Neural cell (in vitro differentiated cells): ENCODE results near the gene KCTD15.

Source experiments
- EP300 ChIP-seq: fragments of 450-650 bp; conservative IDR thresholded peaks from 2 replicates; pipeline ENCODE4 v1.6.1; 2014; ENCODE audit warnings: antibody characterized with exemption, mild to moderate bottlenecking, moderate library complexity; ENCODE audit not compliant: poor library complexity, severe bottlenecking
- EZH2 ChIP-seq: fragments of 200-600, 300-800 bp; shearing (Covaris generic), sonication (generic); IDR thresholded peaks from 2 replicates; pipeline ENCODE4 v1.6.1; 2014; ENCODE audit warnings: antibody characterized with exemption, low read length, borderline replicate concordance, mild to moderate bottlenecking; ENCODE audit not compliant: insufficient read depth, poor library complexity, severe bottlenecking
- MXI1 ChIP-seq: fragments of 450-650 bp; conservative IDR thresholded peaks from 2 replicates; pipeline ENCODE4 v1.6.1; 2014; ENCODE audit warnings: antibody characterized with exemption, mild to moderate bottlenecking; ENCODE audit not compliant: poor library complexity, severe bottlenecking
- POLR2AphosphoS5 ChIP-seq: IDR thresholded peaks from 2 replicates; pipeline ENCODE4 v1.6.1; 2012
- REST ChIP-seq: IDR thresholded peaks from 2 replicates; pipeline ENCODE4 v1.6.1; 2012; ENCODE audit warnings: borderline replicate concordance
- SMC3 ChIP-seq: fragments of 450-650 bp; conservative IDR thresholded peaks from 2 replicates; pipeline ENCODE4 v1.6.1; 2014; ENCODE audit warnings: antibody characterized with exemption, mild to moderate bottlenecking, moderate library complexity; ENCODE audit not compliant: poor library complexity
- TAF1 ChIP-seq: IDR thresholded peaks from 2 replicates; pipeline ENCODE4 v1.6.1; 2012; ENCODE audit warnings: low read depth
- TF ChIP-seq, protein P1 (sequence below): fragments of 450-650 bp; IDR thresholded peaks from 2 replicates; pipeline ENCODE4 v1.5.1; 2014; ENCODE audit warnings: antibody characterized with exemption, mild to moderate bottlenecking, moderate library complexity; ENCODE audit not compliant: poor library complexity, severe bottlenecking

DNA sequence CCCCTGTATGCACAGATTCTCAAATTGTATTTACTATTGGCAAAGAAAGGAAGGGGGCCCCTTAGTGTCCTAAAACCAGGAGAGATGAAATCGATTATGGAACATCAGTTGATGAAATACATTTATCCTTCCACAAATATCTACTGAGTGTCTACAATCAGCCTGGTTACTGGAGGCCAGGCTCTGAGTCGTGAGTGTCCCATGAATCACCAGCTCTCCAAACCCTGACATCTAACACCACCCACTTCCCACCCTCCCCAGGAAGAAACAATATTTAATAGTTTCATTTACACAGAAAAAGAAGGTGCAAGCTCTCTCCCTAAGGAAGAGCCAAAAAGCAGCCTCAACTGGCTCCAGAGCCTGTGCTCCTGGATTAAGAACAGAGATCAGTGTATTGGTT is 25.2 kb downstream of the KCTD15 start:
- TF ChIP-seq, protein P1, sequence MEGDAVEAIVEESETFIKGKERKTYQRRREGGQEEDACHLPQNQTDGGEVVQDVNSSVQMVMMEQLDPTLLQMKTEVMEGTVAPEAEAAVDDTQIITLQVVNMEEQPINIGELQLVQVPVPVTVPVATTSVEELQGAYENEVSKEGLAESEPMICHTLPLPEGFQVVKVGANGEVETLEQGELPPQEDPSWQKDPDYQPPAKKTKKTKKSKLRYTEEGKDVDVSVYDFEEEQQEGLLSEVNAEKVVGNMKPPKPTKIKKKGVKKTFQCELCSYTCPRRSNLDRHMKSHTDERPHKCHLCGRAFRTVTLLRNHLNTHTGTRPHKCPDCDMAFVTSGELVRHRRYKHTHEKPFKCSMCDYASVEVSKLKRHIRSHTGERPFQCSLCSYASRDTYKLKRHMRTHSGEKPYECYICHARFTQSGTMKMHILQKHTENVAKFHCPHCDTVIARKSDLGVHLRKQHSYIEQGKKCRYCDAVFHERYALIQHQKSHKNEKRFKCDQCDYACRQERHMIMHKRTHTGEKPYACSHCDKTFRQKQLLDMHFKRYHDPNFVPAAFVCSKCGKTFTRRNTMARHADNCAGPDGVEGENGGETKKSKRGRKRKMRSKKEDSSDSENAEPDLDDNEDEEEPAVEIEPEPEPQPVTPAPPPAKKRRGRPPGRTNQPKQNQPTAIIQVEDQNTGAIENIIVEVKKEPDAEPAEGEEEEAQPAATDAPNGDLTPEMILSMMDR: no peak
- TF ChIP-seq EP300 (no peak), EZH2 (no peak), MXI1 (no peak), SMC3 (no peak), TAF1 (no peak), POLR2AphosphoS5 (no peak), REST (no peak)
